ENCODE data around the gene BMP7.

Gene BMP7

DNA sequence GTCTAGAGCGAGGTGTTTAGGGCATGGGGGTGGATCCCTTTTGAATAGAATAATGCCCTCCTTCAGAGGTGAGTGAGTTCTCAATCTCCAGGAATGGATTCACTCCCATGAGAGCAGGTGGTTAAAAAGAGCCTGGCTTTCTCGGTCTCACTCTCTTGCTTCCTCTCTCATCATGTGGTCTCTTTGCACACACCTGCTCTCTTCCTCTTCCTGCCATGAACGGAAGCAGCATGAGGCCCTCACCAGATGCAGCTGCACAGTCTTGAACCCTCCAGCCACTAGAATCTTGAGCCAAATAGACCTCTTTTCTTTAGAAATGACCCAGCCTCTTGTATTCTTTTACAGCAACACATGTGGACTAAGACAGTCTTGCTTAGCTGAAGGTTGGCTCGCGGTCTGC is 119.3 kb downstream of the BMP7 start:
- DNase-seq (ENCODE audit: low spot score): no peak

DNA sequence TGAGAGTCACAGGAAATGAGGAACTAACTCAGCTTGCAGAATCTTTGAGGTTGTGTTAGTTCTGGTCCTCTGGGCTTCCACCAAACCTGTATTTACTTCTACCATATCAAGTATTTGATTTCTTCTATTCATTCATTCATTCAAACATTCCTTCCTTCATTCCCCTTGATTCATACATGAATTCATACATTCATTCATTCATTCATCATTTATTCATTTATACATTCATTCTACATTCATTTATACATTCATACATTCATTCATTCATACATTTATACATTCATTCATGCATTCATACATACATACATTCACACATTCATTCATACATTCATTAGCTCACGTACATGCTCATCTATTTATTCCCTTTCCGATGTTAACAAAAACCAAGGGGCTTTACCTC is 120.3 kb downstream of the BMP7 start:
- DNase-seq (ENCODE audit: low spot score): no peak

DNA sequence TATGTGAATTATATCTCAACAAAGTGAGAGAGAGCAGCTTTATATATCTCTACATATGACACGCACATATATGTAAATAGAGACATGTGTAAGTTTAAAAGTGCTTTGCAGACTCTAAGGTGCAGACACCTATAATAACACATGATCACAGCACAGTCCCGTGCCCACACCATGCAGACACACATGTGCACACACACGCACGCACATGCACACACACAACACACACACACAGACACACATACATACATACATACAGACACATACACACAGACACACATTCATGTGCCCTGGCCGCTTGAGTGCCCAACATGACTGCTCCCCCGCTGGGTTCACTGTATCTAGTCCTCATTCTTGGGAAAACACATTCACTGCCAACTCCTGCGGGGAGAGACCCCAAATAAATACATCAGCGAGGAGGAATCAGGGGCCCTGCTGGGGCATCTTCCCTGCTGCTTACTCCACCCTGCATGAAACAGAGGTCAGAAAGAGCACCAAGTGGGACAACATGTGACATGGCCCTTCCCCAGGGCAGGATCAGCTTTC is 121.3 kb downstream of the BMP7 start:
- no peak for DNase-seq (ENCODE audit: low spot score)

DNA sequence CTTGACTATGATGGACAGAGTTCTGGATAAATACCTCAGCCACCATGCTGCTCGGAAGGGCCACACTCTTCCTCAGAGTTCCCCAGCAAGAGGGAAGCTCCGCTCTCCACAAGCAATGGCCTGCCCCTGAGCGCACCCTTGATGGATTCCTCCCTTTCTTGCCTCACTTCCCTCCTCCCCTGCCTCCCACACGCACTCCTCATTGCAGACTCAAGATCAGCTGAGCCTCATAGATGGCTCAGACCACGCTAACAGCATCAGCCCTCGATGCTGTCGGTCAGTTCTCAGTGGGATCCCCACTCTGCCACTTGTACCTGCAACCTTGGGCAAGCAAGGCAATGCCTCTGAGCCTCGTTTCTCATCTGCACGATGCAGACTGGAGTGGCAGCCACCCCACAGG is 123.3 kb downstream of the BMP7 start:
- DNase-seq (ENCODE audit: low spot score): no peak

DNA sequence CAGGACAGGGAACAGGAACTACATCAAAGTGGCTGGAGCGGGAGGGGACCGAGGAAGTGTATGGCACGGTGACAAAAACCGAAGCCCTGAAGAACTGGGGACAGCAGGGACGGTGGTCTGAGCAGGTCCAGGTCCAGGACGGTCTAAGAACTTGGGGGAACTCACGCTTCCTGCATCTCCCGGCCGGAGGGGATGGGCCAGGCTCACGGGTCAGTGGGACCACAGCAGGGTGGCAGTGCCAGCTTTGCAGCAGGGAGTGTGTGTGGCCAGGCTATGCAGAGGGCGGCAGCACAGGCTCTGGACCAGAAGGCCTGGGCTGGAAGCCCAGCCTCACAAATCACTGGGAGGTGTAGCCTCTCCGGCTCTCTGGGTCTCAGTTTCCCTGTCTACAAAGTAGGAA is 123.8 kb downstream of the BMP7 start:
- DNase-seq (ENCODE audit: low spot score): no peak

DNA sequence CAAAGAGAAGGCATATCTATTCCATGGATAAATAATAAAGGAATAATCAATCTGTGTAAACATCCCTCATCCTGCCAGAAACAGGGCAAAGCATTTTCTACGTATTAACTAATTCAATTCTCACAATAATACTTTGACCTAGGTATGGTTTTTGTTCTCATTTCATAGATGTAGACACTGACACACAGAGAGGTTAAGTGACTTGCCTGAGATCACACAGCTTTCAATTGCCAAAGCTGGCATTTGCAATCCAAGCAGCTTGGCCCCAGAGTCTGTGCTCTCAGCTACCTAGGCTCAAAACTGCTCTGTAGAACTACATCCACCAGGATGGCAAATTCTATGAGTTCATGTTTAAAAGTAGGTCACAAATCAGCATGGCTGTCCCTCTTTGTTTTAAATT is 124.9 kb downstream of the BMP7 start:
- no peak for DNase-seq (ENCODE audit: low spot score)

DNA sequence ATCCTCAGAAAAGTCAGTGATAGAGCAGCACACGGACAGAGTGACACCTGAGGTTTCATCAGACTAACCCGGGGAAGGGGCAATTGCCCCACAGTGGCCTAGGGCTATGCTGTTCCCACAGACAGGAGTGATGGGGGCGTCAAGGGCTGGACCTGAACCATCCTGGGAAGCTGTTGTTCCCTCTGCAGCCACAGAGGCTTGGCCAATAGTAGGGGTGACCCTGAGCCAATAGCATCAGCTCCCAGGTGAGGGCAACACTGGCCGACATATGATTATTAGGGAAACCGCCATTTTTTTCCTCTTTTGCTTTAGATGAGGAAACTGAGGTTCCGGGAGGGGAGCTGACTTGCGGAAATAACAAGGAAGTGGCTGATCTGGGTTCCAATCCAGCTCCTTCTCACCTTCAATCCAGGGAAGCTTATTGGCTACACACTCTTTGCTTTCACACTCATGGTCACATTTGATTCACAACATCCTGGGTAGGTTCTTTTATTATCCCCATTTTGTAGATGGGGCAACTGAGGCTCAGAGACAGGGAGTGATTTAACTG is 126.0 kb downstream of the BMP7 start:
- no peak for DNase-seq (ENCODE audit: low spot score)

DNA sequence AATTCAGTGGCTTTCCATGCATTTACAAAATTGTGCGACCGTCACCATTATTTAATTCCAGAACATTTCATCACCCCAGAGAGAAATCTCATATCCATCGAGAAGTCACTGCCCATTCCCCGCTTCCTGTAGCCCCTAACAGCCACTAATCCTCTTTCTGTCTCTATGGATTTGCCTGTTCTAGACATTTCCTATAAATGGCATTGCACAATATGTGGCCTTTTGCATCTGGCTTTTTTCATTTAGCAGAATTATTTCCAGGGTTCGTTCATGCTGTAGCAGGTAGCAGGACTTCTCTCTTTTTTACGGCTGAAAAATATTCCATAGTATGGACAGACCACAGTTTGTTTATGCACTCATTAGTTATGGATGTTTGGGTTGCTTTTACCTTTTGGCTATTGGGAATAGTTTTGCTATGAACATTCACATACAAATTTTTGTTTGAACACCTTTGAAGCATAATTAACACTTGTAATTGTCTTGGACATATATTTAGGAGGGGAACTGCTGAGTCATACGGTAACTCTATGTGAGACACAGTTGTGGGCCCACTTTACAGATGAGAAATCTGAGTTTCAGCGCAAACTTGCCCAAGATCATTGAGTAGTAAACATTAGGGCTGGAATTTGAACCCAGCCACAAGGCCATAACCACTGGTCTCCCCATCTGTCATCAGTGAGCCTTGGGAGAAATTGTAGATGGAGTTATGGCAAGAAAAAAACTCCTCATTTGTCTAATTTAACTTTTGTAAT is 126.9 kb downstream of the BMP7 start:
- no peak for DNase-seq (ENCODE audit: low spot score)

DNA sequence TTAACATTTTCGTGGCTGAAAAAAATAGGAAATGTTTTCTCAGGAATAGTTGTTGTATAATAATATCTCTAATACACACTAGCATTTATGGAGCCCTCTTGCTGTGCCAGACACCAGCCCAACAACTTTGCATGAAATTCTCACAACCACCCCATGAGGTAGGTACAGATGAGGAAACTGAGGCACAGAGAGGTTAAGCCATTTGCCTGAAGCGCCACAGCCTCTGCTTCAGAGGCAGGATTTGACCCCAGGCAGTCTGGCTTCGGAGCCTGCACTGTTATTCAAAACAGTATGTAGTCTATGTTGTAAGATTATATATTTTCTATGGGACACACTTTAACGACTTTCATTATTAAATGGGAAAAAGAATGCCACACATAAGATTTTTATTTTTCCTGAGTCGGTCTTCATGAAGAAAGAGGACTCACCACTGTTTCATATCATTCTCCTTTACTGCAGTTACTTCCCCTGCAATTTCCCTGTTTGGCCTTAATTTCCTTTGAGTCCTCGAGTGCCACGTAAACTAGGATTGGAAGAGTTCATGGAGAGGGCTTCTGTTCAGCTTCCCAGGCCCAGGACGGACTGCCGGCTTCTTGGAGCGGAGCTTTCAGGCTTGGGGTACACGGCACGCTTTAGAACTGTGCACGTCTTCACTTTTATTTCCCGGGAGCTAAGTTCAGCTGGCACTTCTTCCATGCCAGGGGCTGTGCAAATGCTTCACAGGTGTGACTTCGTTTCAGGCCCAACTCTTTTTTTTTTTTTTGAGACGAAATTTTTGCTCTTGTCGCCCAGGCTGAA is 128.0 kb downstream of the BMP7 start:
- DNase-seq (ENCODE audit: low spot score): no peak

DNA sequence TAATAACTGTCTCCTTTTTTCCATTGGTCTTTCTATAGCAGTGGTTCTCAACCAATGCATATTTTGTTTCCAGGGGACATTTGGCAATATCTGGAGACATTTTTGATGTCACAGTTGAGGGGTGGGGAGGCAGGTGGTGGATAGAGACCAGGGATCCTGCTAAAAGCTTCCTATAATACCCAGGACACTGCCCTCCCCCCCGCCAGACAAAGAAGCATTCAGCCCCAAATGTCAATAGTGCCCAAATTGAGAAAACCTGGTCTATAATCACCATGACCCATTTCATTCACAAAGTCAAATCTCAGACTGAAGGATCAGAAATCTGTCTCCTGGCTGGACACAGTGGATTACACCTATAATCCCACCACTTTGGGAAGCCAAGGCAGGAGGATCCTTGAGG is 128.8 kb downstream of the BMP7 start:
- DNase-seq (ENCODE audit: low spot score): no peak

DNA sequence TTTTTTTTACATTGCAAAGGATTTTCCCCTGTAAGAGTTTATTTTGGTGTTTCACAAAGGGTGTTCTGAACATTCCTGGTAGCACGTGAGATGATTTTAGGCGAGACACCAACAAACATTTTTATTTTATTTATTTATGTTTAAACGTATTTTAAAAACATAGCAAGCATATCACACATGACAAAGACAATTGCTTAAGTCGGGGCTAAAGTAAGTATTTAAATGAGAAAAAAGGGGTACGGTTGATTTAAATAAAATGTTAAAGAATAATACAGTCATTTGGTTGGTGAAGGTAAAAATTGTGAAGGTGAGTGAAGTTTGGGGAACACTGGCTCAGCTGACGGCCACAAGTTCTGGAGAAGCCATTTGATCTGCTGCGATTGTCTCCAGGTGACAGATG is 129.7 kb downstream of the BMP7 start:
- no peak for DNase-seq (ENCODE audit: low spot score)

DNA sequence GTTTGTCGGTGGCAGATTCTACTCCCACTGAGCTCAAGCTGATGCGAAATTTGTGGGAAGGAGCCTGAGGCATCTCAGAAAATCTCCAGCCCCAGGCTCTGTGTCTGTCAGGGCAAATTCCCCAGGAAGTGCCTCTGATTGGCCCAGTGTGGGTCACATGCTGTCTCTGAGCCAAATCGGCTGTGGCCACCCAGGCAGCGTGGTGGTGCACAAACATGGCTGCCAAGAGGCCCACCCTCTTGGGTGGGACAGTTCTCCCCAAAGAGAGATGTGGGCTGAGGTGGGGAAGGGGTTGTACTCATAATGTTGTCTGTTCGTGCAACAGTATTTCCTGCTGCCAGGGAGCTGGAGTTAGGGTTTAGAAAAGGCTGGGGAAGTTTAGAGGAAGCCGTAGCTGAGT is 130.6 kb downstream of the BMP7 start:
- no peak for DNase-seq (ENCODE audit: low spot score)

DNA sequence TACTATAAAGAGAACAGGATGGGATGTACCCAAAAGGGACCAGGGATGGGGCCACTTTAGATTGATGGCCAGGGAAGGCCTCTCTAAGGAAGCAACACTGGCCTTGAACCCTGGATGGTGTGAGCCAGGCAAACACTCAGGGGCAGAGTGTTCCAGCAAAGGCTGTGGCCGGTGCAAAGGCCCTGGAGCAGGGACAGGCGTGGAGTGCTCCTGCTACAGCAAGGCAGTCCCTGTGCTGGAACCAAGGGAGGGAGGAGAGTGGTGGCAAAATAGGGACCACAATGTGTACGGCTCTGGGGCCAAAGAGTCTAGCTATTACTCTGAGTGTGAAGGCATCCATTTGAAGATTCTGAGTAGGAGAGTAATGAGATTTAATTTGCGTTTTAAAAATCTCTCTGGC is 131.6 kb downstream of the BMP7 start:
- DNase-seq (ENCODE audit: low spot score): no peak

DNA sequence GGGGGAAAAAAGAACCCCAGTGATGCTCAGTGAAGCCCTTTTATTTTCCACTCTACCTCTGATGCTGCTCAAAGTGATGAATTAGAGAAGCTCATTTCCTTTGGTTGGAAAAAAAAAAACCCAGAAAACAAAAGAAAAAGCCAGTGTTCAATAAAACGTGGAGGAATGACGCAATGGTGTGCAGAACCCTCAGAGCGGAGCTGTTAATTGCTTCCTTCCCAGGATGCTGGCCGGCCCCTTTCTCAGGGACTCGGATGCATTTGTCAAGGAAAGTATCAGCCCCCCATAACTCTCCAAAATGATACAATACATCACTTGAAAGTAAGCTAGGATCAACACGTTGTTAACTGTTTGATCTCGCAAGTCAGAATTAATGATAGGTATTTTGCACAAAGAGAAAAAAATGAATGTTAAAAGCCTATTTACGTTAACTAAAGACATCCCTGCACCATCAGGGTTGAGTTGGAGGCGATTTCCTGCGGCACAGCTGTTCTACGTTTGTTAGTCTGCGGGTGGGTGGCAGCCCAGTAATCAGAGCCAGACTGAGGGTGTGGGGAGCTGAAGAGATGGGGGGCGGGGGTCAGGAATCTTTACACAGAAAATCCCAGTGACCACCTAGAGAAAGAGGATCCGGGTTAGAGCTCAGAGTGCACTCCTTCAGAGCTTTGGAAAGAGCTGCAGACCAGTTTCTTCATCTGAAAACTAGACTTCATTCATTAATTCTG is 132.4 kb downstream of the BMP7 start:
- no peak for DNase-seq (ENCODE audit: low spot score)

DNA sequence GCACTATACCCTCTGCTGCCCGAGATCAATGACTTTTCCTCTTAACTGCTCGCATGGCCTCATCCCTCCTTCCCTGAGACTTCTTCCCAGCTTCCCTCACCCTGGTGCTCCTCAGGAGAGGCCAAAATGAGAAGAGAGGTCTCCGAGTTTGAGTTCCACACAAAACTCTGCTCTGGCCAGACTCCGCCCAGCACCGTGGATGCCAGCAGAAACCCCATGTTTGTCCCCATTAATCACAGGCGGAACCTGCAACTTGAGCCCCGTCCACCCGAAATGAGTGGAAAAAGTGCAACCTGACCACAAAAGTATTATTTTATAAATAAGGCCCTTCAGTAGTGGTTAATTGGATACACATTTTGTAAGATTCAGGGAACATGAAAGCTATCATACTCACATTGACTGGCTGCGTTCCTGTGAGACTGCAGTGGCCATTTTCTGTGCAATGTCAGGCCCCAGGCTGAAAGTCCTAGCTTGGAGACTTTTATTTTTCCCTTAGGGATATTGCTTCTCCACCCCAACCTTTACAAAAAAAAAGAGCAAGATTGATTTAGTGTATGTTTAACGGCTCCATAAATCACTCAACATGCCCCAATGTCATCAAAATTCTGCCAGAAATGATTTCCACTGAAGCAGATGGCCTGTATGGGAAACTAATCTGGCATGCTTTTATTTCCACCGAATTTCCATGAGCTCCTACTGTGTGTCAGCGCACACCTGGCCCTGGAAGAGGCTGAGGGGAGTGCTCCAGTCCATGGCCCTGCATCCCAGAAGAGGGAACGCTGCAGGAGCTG is 134.6 kb downstream of the BMP7 start:
- no peak for DNase-seq (ENCODE audit: low spot score)

DNA sequence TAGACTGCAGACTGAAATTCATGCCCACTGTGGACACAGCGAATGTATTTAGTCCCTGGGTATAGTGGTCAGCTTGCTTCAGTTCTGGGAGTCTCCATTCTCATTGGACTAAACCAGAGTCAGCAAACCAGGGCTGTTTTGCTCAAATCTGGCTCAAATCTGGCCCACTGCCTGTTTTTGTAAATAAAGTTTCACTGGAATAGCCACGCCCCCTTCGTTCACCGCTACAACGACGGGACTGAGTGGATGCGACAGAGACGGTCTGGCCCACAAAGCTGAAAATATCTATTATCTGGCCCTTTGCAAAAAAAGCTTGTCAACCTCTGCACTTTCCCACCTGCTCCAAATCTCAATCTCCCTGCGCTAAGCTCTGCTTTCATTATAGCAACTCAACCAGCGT is 135.4 kb downstream of the BMP7 start:
- no peak for DNase-seq (ENCODE audit: low spot score)

DNA sequence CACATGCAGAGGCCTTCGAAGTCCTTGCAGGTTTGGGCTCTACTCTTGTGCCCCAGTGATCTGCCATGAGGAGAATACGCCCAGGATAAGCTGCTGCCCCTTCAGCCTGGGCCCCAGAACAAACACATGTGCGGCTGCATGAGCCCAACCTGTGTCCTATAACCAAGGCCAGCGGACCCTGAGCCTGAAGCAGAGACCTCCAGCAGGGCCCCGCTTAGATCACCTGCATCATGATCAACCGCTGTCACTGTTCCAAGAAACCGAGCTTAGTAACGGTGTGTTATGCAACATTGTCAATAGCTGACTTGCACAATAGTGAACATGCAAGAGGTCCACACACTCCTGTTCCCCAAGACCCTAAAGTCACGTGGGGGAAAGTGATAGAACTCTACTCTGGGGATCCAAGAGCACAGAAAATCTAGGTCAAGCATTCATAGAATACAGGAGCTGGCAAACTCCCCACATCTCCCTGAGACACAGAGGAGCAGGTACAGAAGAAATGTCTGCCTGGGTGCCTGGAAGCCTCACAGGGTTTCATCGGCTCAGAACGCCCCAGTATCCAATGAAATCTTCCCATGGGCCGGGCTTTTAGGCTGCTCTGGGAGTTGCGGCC is 136.2 kb downstream of the BMP7 start:
- no peak for DNase-seq (ENCODE audit: low spot score)

DNA sequence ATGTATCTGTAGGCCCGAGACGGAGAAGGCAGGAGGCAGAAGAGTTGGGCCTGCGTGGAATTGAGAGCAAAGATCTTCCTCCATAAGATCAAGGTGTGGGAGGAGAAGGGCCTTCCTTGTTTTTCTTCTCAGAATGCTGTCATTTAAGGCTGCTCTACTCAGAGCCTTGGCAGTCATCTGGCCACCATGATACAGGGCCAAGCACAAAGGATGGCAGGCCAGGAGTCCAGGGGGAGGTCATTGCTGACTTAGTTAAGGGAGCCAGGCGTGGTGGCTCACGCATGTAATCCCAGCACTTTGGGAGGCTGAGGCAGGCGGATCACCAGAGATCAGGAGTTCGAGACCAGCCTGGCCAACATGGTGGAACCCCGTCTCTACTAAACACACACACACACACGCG is 137.1 kb downstream of the BMP7 start:
- DNase-seq (ENCODE audit: low spot score): no peak

DNA sequence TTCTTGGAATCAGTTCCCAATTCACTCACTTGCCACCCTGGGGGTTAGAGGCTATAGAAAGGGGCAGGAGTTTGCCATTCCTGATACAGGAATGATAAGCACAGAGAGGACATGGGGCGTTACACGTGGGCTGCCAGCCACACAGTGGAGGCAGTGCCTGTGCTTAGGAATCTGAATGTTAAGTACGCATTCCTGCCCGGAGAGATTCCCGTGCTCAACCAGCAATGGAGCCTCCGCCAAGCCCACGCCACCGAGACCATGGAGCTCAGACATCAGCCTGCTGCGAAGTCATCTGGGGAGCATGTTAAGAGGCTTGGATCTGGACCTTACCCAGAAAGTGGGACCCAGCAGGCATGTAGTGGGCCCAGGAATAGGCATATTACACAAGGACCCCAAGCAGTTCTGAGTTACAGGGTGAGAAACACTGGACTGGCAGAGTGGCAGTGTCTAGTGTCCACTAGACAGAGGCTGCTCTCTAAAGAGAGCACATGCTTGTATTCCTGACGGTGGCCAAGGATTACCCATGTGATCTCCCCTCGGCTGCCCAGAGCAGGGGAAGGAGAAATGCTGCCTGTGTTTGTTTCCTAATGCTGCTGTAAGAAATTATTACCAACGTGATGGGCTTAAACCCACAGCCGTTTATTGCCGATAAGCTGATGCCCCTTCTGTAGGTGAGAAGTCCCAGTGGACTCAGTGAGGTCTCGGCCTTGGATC is 138.2 kb downstream of the BMP7 start:
- DNase-seq (ENCODE audit: low spot score): no peak

DNA sequence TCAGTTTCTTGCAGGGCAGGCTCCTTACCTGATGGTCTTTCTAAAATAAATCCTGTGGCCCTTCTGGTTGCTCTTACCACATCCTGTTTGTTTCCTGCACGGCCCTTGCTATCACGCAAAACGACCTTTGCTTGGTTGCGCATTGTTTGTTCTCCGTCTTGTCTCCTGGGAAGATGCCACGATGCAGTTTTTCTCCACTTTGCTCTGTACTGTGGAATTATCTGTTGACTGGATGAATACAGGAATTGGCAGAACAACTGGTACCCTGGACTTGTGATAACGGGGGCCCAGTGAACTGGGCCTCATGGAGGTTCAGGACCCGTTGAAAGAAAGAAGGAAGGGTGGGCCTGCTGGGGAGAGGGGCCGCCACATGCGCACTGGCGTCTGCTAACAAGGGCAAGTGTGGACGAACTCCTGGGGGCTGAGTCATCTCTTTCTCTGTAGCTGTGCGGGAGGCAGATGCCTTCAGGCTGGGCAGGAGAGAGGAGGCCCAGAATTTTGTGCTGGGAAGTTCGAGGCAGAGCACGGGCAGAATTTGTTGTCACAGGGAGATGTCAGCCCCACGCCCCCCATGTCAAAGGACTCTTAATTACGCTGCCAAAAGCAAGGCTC is 139.9 kb downstream of the BMP7 start:
- DNase-seq (ENCODE audit: low spot score): no peak
